ENCODE measurements around the gene SNU13.

- TF ChIP-seq CTCF (IDR thresholded peaks at IDR 0.05) (no peak), POLR2A (IDR thresholded peaks at IDR 0.05) (no peak)
Observed at GRCh38 chr22:41683616-41684015, 5.1 kb downstream of the SNU13 start.

Data from heart left ventricle (tissue), 13 donors.